Muscle of leg (tissue), 11 donors: Measurements from ENCODE around the gene NIN. TPM values are rescaled to one million over a fixed set of nuclear protein-coding genes. Genes with fewer than 3 reads are reported as not detected.

ENCODE experiments used
- DNase-seq: peaks from one replicate; pipeline ENCODE4 v3.0.0; 2013
- H3K27ac ChIP-seq: one replicate; pipeline ENCODE4 v1.5.1; 2013; ENCODE audit warnings: mild to moderate bottlenecking, low read length, control low read depth
- H3K27me3 ChIP-seq: one replicate; pipeline ENCODE4 v1.6.1; 2013; ENCODE audit warnings: low read length; ENCODE audit not compliant: control insufficient read depth, insufficient read depth
- H3K36me3 ChIP-seq: one replicate; pipeline ENCODE4 v1.6.1; 2013; ENCODE audit warnings: low read length; ENCODE audit not compliant: control insufficient read depth, insufficient read depth
- H3K4me1 ChIP-seq: one replicate; pipeline ENCODE4 v1.6.1; 2013; ENCODE audit warnings: low read length; ENCODE audit not compliant: control insufficient read depth, insufficient read depth
- H3K4me3 ChIP-seq: one replicate; pipeline ENCODE4 v1.5.1; 2013; ENCODE audit warnings: low read length, control low read depth
- H3K9me3 ChIP-seq: replicated peaks from 2 replicates; pipeline ENCODE4 v1.6.1; 2013; ENCODE audit warnings: low read depth, low read length; ENCODE audit not compliant: control insufficient read depth
- WGBS: methylation state at CpG from one replicate; pipeline ENCODE4 v1.1.5; 2013; ENCODE audit warnings: missing lambda C conversion rate; ENCODE audit not compliant: insufficient coverage; 5-methylcytosine and 5-hydroxymethylcytosine counted together
- polyA plus RNA-seq, 8 donors: library from polyadenylated mRNA; unstranded; fragments of 120-200 nt; gene quantifications; one replicate each; pipeline versions ENCODE4 v1.2.1 to v1.2.3, GENCODE V29; 2013; ENCODE audit warnings: inconsistent platforms in 1 of 8, low replicate concordance in 1 of 8; ENCODE audit not compliant: insufficient read length in 8 of 8, insufficient read depth in 1 of 8
- total RNA-seq: library from RNA; stranded (reverse); fragments of 120-200 nt; gene quantifications from one replicate; pipeline ENCODE4 v1.2.4, GENCODE V29; 2013

Gene NIN
- total and polyA plus RNA-seq, 9 donors: 21.3 to 46.8 (median 39.4) TPM

GRCh38 chr14:50839691-50840090 lies 8.7 kb upstream of the NIN start:
- Histone ChIP-seq H3K4me3 (no peak overlapping the region), H3K27me3 (peaks cover under 1% of the 10 kb centered on the region), H3K9me3 (no peaks in the 10 kb centered on the region), H3K27ac (no peak overlapping the region), H3K4me1 (no peaks in the 10 kb centered on the region), H3K36me3 (no peaks in the 10 kb centered on the region)
- peak; percentile 48 for DNase-seq
- WGBS: 67% methylated on average over 1 of the region's 5 CpGs

- Histone ChIP-seq H3K9me3 (no peaks in the 10 kb centered on the region), H3K27ac (no peak overlapping the region), H3K4me3 (no peak overlapping the region), H3K36me3 (no peaks in the 10 kb centered on the region), H3K4me1 (no peaks in the 10 kb centered on the region), H3K27me3 (peaks cover 2% of the 10 kb centered on the region)
- no peak for DNase-seq
- 13% methylated on average over 1 of the region's 1 CpG for WGBS
Observed at GRCh38 chr14:50839048-50839447, 8.1 kb upstream of the NIN start.

- H3K4me1 ChIP-seq: no peaks in the 10 kb centered on the region
- no peaks in the 10 kb centered on the region for H3K9me3 ChIP-seq
- no peak for DNase-seq
- WGBS: no CpG with 5 or more reads among the region's 2 CpGs
- H3K27ac ChIP-seq: no peak overlapping the region
- H3K4me3 ChIP-seq: no peak overlapping the region
- no peaks in the 10 kb centered on the region for H3K36me3 ChIP-seq
- H3K27me3 ChIP-seq: peaks cover 2% of the 10 kb centered on the region
Observed at GRCh38 chr14:50837850-50838470, 7.0 kb upstream of the NIN start.

- no peaks in the 10 kb centered on the region for H3K36me3 ChIP-seq
- H3K9me3 ChIP-seq: no peaks in the 10 kb centered on the region
- no peak overlapping the region for H3K27ac ChIP-seq
- peaks cover 2% of the 10 kb centered on the region for H3K27me3 ChIP-seq
- H3K4me1 ChIP-seq: no peaks in the 10 kb centered on the region
- 93% methylated on average over 2 of the region's 10 CpGs for WGBS
- DNase-seq: no peak
- H3K4me3 ChIP-seq: no peak overlapping the region
Observed at GRCh38 chr14:50837271-50837670, 6.3 kb upstream of the NIN start.

GRCh38 chr14:50836515-50836914 lies 5.6 kb upstream of the NIN start:
- H3K9me3 ChIP-seq: no peaks in the 10 kb centered on the region
- 85% methylated on average over 2 of the region's 5 CpGs for WGBS
- H3K4me1 ChIP-seq: peaks cover 5% of the 10 kb centered on the region
- DNase-seq: no peak
- no peak overlapping the region for H3K27ac ChIP-seq
- peaks cover 2% of the 10 kb centered on the region for H3K27me3 ChIP-seq
- H3K4me3 ChIP-seq: no peak overlapping the region
- no peaks in the 10 kb centered on the region for H3K36me3 ChIP-seq

- no peaks in the 10 kb centered on the region for H3K9me3 ChIP-seq
- H3K4me1 ChIP-seq: peaks cover 5% of the 10 kb centered on the region
- DNase-seq: no peak
- no peaks in the 10 kb centered on the region for H3K36me3 ChIP-seq
- WGBS: no CpG with 5 or more reads among the region's 2 CpGs
- peaks cover 2% of the 10 kb centered on the region for H3K27me3 ChIP-seq
- no peak overlapping the region for H3K4me3 ChIP-seq
- H3K27ac ChIP-seq: no peak overlapping the region
Observed at GRCh38 chr14:50835280-50835679, 4.3 kb upstream of the NIN start.

- H3K27me3 ChIP-seq: peaks cover 2% of the 10 kb centered on the region
- no peaks in the 10 kb centered on the region for H3K36me3 ChIP-seq
- no peaks in the 10 kb centered on the region for H3K9me3 ChIP-seq
- H3K27ac ChIP-seq: no peak overlapping the region
- no peak overlapping the region for H3K4me3 ChIP-seq
- peaks cover 7% of the 10 kb centered on the region for H3K4me1 ChIP-seq
- DNase-seq: no peak
- 69% methylated on average over 4 of the region's 5 CpGs for WGBS
Observed at GRCh38 chr14:50834802-50835276, 3.9 kb upstream of the NIN start.

GRCh38 chr14:50832935-50833630 lies 2.1 kb upstream of the NIN start:
- Histone ChIP-seq H3K4me3 (no peak overlapping the region), H3K27me3 (peaks cover 2% of the 10 kb centered on the region), H3K4me1 (peaks cover 18% of the 10 kb centered on the region), H3K36me3 (no peaks in the 10 kb centered on the region), H3K9me3 (no peaks in the 10 kb centered on the region), H3K27ac (no peak overlapping the region)
- DNase-seq: no peak
- WGBS: 100% methylated on average over 1 of the region's 6 CpGs

- H3K4me3 ChIP-seq: peak overlapping the region; percentile 76
- peaks cover 20% of the 10 kb centered on the region for H3K4me1 ChIP-seq
- H3K36me3 ChIP-seq: peaks cover 4% of the 10 kb centered on the region
- H3K27me3 ChIP-seq: peaks cover 2% of the 10 kb centered on the region
- peak overlapping the region; percentile 87 for H3K27ac ChIP-seq
- no peaks in the 10 kb centered on the region for H3K9me3 ChIP-seq
- no peak for DNase-seq
- 0% methylated on average over 6 of the region's 10 CpGs for WGBS
Observed at GRCh38 chr14:50831726-50832168, 785 bp upstream of the NIN start.

- peak; percentile 74 for DNase-seq
- H3K27me3 ChIP-seq: peaks cover 2% of the 10 kb centered on the region
Observed at GRCh38 chr14:50830044-50830931, 674 bp downstream of the NIN start.

More at GRCh38 chr14:50830044-50830931, 674 bp downstream of the NIN start:
- Histone ChIP-seq H3K36me3 (peaks cover 11% of the 10 kb centered on the region), H3K4me1 (peaks cover 25% of the 10 kb centered on the region), H3K9me3 (no peaks in the 10 kb centered on the region), H3K4me3 (peak overlapping the region; percentile 84), H3K27ac (peak overlapping the region; percentile 74)
- under 1% methylated on average over 93 of the region's 93 CpGs for WGBS
